SK-N-SH (cell line): ENCODE results near the gene BAIAP2. TPM values are rescaled to one million over a fixed set of nuclear protein-coding genes. Genes with fewer than 3 reads are reported as not detected.

Experiments
- CTCF ChIA-PET: fragments of 300-600, 350-600 bp; formaldehyde crosslinking; extraction: SDS; loops from one replicate; lab custom pipeline; 2021; lab: Yijun Ruan, JAX
- POLR2A ChIA-PET: fragments of 350-600 bp; sonication (Branson Sonifier 250); formaldehyde crosslinking; extraction: SDS; loops from one replicate; lab custom pipeline; 2020; ENCODE audit warnings: antibody characterized with exemption, inconsistent platforms; lab: Yijun Ruan, JAX
- DNase-seq: peaks from one replicate; pipeline ENCODE4 v3.0.0; 2012
- H2AFZ ChIP-seq: fragments of 200-600 bp; sonication (generic); 2 replicates; pipeline ENCODE4 v1.8.1; 2016; ENCODE audit warnings: antibody characterized with exemption, mild to moderate bottlenecking, low read depth
- H3F3A ChIP-seq: fragments of 200-600 bp; sonication (generic); replicated peaks from 2 replicates; pipeline ENCODE3; 2016; ENCODE audit warnings: antibody characterized with exemption, mild to moderate bottlenecking; ENCODE audit not compliant: insufficient read depth
- H3K27ac ChIP-seq, 2 experiments: fragments of 200-500 bp in 1 of 2; fragments of 200-600 bp in 1 of 2; sonication (Bioruptor generic) in 1 of 2; sonication (generic), shearing (Covaris generic) in 1 of 2; 2 replicates each; pipeline versions ENCODE4 v1.5.1 to v1.6.1; 2014 to 2016; ENCODE audit warnings: low read depth in 2 of 2, inconsistent platforms in 1 of 2, low read length in 1 of 2, mild to moderate bottlenecking in 1 of 2, mixed read lengths in 1 of 2
- H3K27me3 ChIP-seq: fragments of 200-600 bp; sonication (generic), shearing (Covaris generic); 2 replicates; pipeline ENCODE4 v1.6.1; 2016; ENCODE audit warnings: mixed run types; ENCODE audit not compliant: insufficient read depth
- H3K36me3 ChIP-seq, 2 experiments: fragments of 200-500 bp in 1 of 2; fragments of 200-600 bp in 1 of 2; sonication (Bioruptor generic) in 1 of 2; sonication (generic) in 1 of 2; replicated peaks in 1 of 2; 2 replicates each; pipeline versions ENCODE3 to v1.5.1; 2014 to 2016; ENCODE audit warnings: low read length in 1 of 2, mild to moderate bottlenecking in 1 of 2; ENCODE audit not compliant: insufficient read depth in 2 of 2, control insufficient read depth in 1 of 2
- H3K4me1 ChIP-seq, 2 experiments: fragments of 200-500 bp in 1 of 2; fragments of 200-600 bp in 1 of 2; sonication (Bioruptor generic) in 1 of 2; sonication (generic), shearing (Covaris generic) in 1 of 2; 2 replicates each; pipeline versions ENCODE4 v1.5.1 to v1.6.1; 2014 to 2016; ENCODE audit warnings: low read depth in 1 of 2, low read length in 1 of 2, mixed run types in 1 of 2; ENCODE audit not compliant: insufficient read depth in 2 of 2, control insufficient read depth in 1 of 2
- H3K4me2 ChIP-seq: fragments of 200-600 bp; sonication (generic), shearing (Covaris generic); 2 replicates; pipeline ENCODE4 v1.6.1; 2017; ENCODE audit warnings: mixed run types
- H3K4me3 ChIP-seq, 2 experiments: fragments of 200-500 bp in 1 of 2; fragments of 200-600 bp in 1 of 2; sonication (Bioruptor generic) in 1 of 2; sonication (generic), shearing (Covaris generic) in 1 of 2; 2 replicates each; pipeline versions ENCODE4 v1.5.1 to v1.8.1; 2014 to 2016; ENCODE audit warnings: low read depth in 2 of 2, inconsistent platforms in 1 of 2, low read length in 1 of 2, mild to moderate bottlenecking in 1 of 2, mixed read lengths in 1 of 2, moderate library complexity in 1 of 2
- H3K79me2 ChIP-seq: fragments of 200-600 bp; sonication (generic); 2 replicates; pipeline ENCODE4 v1.8.1; 2017; ENCODE audit warnings: mild to moderate bottlenecking; ENCODE audit not compliant: insufficient read depth
- H3K9ac ChIP-seq: fragments of 200-600 bp; sonication (generic); 2 replicates; pipeline ENCODE4 v1.6.1; 2017; ENCODE audit warnings: mixed run types
- H3K9me2 ChIP-seq: fragments of 200-600 bp; sonication (generic); 2 replicates; pipeline ENCODE4 v1.6.1; 2017; ENCODE audit warnings: mixed run types
- H3K9me3 ChIP-seq: fragments of 200-600 bp; sonication (generic); 2 replicates; pipeline ENCODE4 v1.6.1; 2017; ENCODE audit warnings: mixed run types, mild to moderate bottlenecking, moderate library complexity
- H4K20me1 ChIP-seq: fragments of 200-600 bp; sonication (generic); 2 replicates; pipeline ENCODE4 v1.6.1; 2017; ENCODE audit warnings: mild to moderate bottlenecking, mixed run types; ENCODE audit not compliant: insufficient read depth
- CHD2 ChIP-seq: fragments of 150-350 bp; IDR thresholded peaks from 2 replicates; pipeline ENCODE4 v1.6.1; 2018; ENCODE audit warnings: low read length; ENCODE audit not compliant: partially characterized antibody
- CTCF ChIP-seq: fragments of 200-600 bp; sonication (generic); IDR thresholded peaks from 2 replicates; pipeline ENCODE4 v1.6.1; 2017; ENCODE audit warnings: antibody characterized with exemption, mild to moderate bottlenecking, moderate library complexity
- ELF1 ChIP-seq: IDR thresholded peaks from 2 replicates; pipeline ENCODE4 v1.4.0; 2012
- EZH2phosphoT487 ChIP-seq: fragments of 200-600 bp; sonication (generic); IDR thresholded peaks from 2 replicates; pipeline ENCODE4 v1.6.1; 2017; ENCODE audit warnings: low read depth, mixed run types, mild to moderate bottlenecking, antibody characterized with exemption, moderate library complexity, borderline replicate concordance
- FOSL2 ChIP-seq: IDR thresholded peaks from 2 replicates; pipeline ENCODE4 v1.4.0; 2012; ENCODE audit warnings: low read depth, mild to moderate bottlenecking, moderate library complexity, borderline replicate concordance
- FOXM1 ChIP-seq: IDR thresholded peaks from 2 replicates; pipeline ENCODE4 v1.4.0; 2012; ENCODE audit warnings: low read depth, mild to moderate bottlenecking
- JUND ChIP-seq: IDR thresholded peaks from 2 replicates; pipeline ENCODE4 v1.4.0; 2012
- MEF2A ChIP-seq: IDR thresholded peaks from 2 replicates; pipeline ENCODE4 v1.4.0; 2012; ENCODE audit warnings: low read depth, borderline replicate concordance
- MXI1 ChIP-seq: IDR thresholded peaks from 2 replicates; pipeline ENCODE4 v1.6.1; 2012; ENCODE audit warnings: mild to moderate bottlenecking, low read depth, low read length, improper control_type of control experiment
- RAD21 ChIP-seq: IDR thresholded peaks from 2 replicates; pipeline ENCODE4 v1.6.1; 2012; ENCODE audit warnings: mild to moderate bottlenecking, low read length
- RXRA ChIP-seq: IDR thresholded peaks from 2 replicates; pipeline ENCODE4 v1.4.0; 2012; ENCODE audit warnings: low read depth, mild to moderate bottlenecking, borderline replicate concordance
- SIN3A ChIP-seq: IDR thresholded peaks from 2 replicates; pipeline ENCODE4 v1.6.1; 2012; ENCODE audit warnings: low read depth, mild to moderate bottlenecking, low read length, moderate library complexity, borderline replicate concordance
- SMC3 ChIP-seq: IDR thresholded peaks from 2 replicates; pipeline ENCODE4 v1.6.1; 2012; ENCODE audit warnings: low read depth, low read length, improper control_type of control experiment
- TAF1 ChIP-seq: IDR thresholded peaks from 2 replicates; pipeline ENCODE4 v1.6.1; 2012; ENCODE audit warnings: low read depth, mild to moderate bottlenecking, low read length, moderate library complexity, borderline replicate concordance
- TCF12 ChIP-seq: IDR thresholded peaks from 2 replicates; pipeline ENCODE4 v1.4.0; 2012
- USF1 ChIP-seq: IDR thresholded peaks from 2 replicates; pipeline ENCODE4 v1.4.0; 2012; ENCODE audit warnings: low read depth, borderline replicate concordance
- USF2 ChIP-seq: fragments of 150-350 bp; IDR thresholded peaks from 2 replicates; pipeline ENCODE4 v1.6.1; 2017; ENCODE audit warnings: antibody characterized with exemption, low read length, low read depth, borderline replicate concordance
- WGBS: methylation state at CpG from one replicate; pipeline ENCODE4 v1.1.6; 2017; ENCODE audit warnings: low lambda C conversion rate; 5-methylcytosine and 5-hydroxymethylcytosine counted together
- polyA plus RNA-seq, 3 experiments: library from polyadenylated mRNA; depleted of rRNA; stranded (reverse); fragments of >200 nt; gene quantifications; 2 replicates each; pipeline ENCODE4 v1.2.3, GENCODE V29; 2012

Gene BAIAP2
- polyA plus RNA-seq, 1 of the 3 experiments (the other 2 are of a cell fraction): 19.8 TPM

GRCh38 chr17:81159611-81160265 lies 124.8 kb downstream of the BAIAP2 start:
- Histone ChIP-seq H3K27me3 (0 out of 2 replicates have a peak, but pooled peaks cover under 1% of the 10 kb centered on the region), H3K9me2 (no peaks in the 10 kb centered on the region), H3F3A (peaks cover 5% of the 10 kb centered on the region), H4K20me1 (no peaks in the 10 kb centered on the region), H3K9ac (no peak overlapping the region), H3K4me1 (peaks cover 0 to 12% of the 10 kb centered on the region in 2 experiments; a peak in 1 of 4 replicates), H3K27ac (no peak overlapping the region), H3K79me2 (no peaks in the 10 kb centered on the region), H3K36me3 (no peaks in the 10 kb centered on the region), H2AFZ (no peak overlapping the region), H3K4me2 (no peak overlapping the region), H3K9me3 (no peaks in the 10 kb centered on the region), H3K4me3 (no peak overlapping the region)
- POLR2A ChIA-PET: no interaction called here
- CTCF ChIA-PET: interaction anchor here (1.4 to 2.2 kb wide), 2 partner anchors 17 to 42 kb away, joined by 4 to 14 read pairs; no protein-coding TSS in a partner anchor
- 78% methylated on average over 3 of the region's 25 CpGs for WGBS
- no peak for TF ChIP-seq SMC3
- TF ChIP-seq MXI1: no peak
- no peak for TF ChIP-seq TAF1
- no peak for TF ChIP-seq JUND
- TF ChIP-seq TCF12: no peak
- no peak for DNase-seq

GRCh38 chr17:81160306-81160705 lies 125.4 kb downstream of the BAIAP2 start:
- Histone ChIP-seq H3K27me3 (peaks cover 7% of the 10 kb centered on the region; the same call in 1 of the 2 replicates), H2AFZ (no peak overlapping the region), H3K27ac (no peak overlapping the region), H3K4me2 (no peak overlapping the region), H3K9ac (no peak overlapping the region), H3K79me2 (no peaks in the 10 kb centered on the region), H3K4me1 (peaks cover 0 to 18% of the 10 kb centered on the region in 2 experiments; a peak in 1 of 4 replicates), H3K9me2 (no peaks in the 10 kb centered on the region), H4K20me1 (no peaks in the 10 kb centered on the region), H3F3A (peaks cover 9% of the 10 kb centered on the region), H3K36me3 (no peaks in the 10 kb centered on the region), H3K9me3 (no peaks in the 10 kb centered on the region), H3K4me3 (no peak overlapping the region)
- ChIA-PET POLR2A (no interaction called here), CTCF (no interaction called here)
- no peak for DNase-seq
- 82% methylated on average over 26 of the region's 28 CpGs for WGBS
- no peak for TF ChIP-seq USF2
- no peak for TF ChIP-seq EZH2phosphoT487
- TF ChIP-seq CTCF: no peak
- TF ChIP-seq MEF2A: no peak
- no peak for TF ChIP-seq ELF1
- TF ChIP-seq FOSL2: no peak
- no peak for TF ChIP-seq TCF12
- no peak for TF ChIP-seq CHD2
- TF ChIP-seq USF1: no peak
- TF ChIP-seq SIN3A: no peak
- TF ChIP-seq RAD21: no peak
- TF ChIP-seq RXRA: no peak
- no peak for TF ChIP-seq FOXM1
